ENCODE data around the gene INSYN2B. TPM values are rescaled to one million over a fixed set of nuclear protein-coding genes. Genes with fewer than 3 reads are reported as not detected.

Gene INSYN2B
- total and polyA plus RNA-seq, 2 experiments from 2014 or later, result not detected

DNA sequence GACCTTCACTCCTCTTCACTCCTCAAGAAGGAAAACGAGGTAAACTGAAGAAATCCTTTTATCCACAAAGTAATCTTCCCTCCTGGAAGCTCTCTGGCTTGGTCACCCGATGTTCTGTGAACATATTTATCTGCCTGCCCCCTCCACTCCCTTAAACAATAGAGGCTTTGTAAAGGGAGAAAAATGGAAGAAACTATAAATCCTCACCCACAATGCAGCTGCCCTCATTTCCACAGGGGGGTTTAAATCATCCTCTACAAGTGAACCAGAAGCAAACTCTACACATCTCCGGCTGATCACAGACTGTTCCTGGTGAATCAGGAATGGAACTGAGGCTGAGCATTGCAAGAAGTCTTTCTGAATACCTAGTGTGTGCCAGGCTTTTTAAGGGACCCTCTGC, 7.2 kb downstream of the INSYN2B start:
- Histone ChIP-seq H3K79me2 (replicated peaks; ENCODE audit: insufficient read depth) (no peaks in the 10 kb centered on the region), H4K20me1 (replicated peaks; ENCODE audit: insufficient read depth) (no peaks in the 10 kb centered on the region), H3K9me2 (ENCODE audit: insufficient read depth) (no peaks in the 10 kb centered on the region), H3K27me3 (ENCODE audit: insufficient read depth) (0 out of 2 replicates have a peak, but pooled peaks cover 5% of the 10 kb centered on the region), H3K4me3 (no peak overlapping the region), H3K4me2 (no peak overlapping the region), H2AFZ (no peak overlapping the region), H3K36me3 (ENCODE audit: insufficient read depth) (no peaks in the 10 kb centered on the region), H3K4me1 (ENCODE audit: insufficient read depth) (peaks cover 20% of the 10 kb centered on the region), H3K27ac (ENCODE audit: low read depth) (no peak overlapping the region), H3F3A (replicated peaks; ENCODE audit: low read depth) (no peaks in the 10 kb centered on the region)
- DNase-seq (ENCODE audit: low spot score) (no peak), ATAC-seq (no peak)
- TF ChIP-seq JUNB (IDR thresholded peaks at IDR 0.05; ENCODE audit: unreplicated experiment), result no peak
- TF ChIP-seq, protein P1, sequence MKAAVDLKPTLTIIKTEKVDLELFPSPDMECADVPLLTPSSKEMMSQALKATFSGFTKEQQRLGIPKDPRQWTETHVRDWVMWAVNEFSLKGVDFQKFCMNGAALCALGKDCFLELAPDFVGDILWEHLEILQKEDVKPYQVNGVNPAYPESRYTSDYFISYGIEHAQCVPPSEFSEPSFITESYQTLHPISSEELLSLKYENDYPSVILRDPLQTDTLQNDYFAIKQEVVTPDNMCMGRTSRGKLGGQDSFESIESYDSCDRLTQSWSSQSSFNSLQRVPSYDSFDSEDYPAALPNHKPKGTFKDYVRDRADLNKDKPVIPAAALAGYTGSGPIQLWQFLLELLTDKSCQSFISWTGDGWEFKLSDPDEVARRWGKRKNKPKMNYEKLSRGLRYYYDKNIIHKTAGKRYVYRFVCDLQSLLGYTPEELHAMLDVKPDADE (IDR thresholded peaks at IDR 0.05), result no peak
- no peak for TF ChIP-seq ZNF114 (CRISPR knock-in tag; IDR thresholded peaks at IDR 0.05)
- no peak for TF ChIP-seq CREB1 (CRISPR knock-in tag; IDR thresholded peaks at IDR 0.05; ENCODE audit: low read depth)
- TF ChIP-seq, protein P2, sequence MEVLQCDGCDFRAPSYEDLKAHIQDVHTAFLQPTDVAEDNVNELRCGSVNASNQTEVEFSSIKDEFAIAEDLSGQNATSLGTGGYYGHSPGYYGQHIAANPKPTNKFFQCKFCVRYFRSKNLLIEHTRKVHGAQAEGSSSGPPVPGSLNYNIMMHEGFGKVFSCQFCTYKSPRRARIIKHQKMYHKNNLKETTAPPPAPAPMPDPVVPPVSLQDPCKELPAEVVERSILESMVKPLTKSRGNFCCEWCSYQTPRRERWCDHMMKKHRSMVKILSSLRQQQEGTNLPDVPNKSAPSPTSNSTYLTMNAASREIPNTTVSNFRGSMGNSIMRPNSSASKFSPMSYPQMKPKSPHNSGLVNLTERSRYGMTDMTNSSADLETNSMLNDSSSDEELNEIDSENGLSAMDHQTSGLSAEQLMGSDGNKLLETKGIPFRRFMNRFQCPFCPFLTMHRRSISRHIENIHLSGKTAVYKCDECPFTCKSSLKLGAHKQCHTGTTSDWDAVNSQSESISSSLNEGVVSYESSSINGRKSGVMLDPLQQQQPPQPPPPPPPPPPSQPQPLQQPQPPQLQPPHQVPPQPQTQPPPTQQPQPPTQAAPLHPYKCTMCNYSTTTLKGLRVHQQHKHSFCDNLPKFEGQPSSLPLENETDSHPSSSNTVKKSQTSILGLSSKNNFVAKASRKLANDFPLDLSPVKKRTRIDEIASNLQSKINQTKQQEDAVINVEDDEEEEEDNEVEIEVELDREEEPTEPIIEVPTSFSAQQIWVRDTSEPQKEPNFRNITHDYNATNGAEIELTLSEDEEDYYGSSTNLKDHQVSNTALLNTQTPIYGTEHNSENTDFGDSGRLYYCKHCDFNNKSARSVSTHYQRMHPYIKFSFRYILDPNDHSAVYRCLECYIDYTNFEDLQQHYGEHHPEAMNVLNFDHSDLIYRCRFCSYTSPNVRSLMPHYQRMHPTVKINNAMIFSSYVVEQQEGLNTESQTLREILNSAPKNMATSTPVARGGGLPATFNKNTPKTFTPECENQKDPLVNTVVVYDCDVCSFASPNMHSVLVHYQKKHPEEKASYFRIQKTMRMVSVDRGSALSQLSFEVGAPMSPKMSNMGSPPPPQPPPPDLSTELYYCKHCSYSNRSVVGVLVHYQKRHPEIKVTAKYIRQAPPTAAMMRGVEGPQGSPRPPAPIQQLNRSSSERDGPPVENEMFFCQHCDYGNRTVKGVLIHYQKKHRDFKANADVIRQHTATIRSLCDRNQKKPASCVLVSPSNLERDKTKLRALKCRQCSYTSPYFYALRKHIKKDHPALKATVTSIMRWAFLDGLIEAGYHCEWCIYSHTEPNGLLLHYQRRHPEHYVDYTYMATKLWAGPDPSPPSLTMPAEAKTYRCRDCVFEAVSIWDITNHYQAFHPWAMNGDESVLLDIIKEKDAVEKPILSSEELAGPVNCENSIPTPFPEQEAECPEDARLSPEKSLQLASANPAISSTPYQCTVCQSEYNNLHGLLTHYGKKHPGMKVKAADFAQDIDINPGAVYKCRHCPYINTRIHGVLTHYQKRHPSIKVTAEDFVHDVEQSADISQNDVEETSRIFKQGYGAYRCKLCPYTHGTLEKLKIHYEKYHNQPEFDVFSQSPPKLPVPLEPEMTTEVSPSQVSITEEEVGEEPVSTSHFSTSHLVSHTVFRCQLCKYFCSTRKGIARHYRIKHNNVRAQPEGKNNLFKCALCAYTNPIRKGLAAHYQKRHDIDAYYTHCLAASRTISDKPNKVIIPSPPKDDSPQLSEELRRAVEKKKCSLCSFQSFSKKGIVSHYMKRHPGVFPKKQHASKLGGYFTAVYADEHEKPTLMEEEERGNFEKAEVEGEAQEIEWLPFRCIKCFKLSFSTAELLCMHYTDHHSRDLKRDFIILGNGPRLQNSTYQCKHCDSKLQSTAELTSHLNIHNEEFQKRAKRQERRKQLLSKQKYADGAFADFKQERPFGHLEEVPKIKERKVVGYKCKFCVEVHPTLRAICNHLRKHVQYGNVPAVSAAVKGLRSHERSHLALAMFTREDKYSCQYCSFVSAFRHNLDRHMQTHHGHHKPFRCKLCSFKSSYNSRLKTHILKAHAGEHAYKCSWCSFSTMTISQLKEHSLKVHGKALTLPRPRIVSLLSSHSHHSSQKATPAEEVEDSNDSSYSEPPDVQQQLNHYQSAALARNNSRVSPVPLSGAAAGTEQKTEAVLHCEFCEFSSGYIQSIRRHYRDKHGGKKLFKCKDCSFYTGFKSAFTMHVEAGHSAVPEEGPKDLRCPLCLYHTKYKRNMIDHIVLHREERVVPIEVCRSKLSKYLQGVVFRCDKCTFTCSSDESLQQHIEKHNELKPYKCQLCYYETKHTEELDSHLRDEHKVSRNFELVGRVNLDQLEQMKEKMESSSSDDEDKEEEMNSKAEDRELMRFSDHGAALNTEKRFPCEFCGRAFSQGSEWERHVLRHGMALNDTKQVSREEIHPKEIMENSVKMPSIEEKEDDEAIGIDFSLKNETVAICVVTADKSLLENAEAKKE (CRISPR knock-in tag; IDR thresholded peaks at IDR 0.05), result no peak
- TF ChIP-seq, protein P3, sequence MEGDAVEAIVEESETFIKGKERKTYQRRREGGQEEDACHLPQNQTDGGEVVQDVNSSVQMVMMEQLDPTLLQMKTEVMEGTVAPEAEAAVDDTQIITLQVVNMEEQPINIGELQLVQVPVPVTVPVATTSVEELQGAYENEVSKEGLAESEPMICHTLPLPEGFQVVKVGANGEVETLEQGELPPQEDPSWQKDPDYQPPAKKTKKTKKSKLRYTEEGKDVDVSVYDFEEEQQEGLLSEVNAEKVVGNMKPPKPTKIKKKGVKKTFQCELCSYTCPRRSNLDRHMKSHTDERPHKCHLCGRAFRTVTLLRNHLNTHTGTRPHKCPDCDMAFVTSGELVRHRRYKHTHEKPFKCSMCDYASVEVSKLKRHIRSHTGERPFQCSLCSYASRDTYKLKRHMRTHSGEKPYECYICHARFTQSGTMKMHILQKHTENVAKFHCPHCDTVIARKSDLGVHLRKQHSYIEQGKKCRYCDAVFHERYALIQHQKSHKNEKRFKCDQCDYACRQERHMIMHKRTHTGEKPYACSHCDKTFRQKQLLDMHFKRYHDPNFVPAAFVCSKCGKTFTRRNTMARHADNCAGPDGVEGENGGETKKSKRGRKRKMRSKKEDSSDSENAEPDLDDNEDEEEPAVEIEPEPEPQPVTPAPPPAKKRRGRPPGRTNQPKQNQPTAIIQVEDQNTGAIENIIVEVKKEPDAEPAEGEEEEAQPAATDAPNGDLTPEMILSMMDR (conservative IDR thresholded peaks at IDR 0.05; ENCODE audit: low read depth in 2 of 2), result no peak
- no peak for TF ChIP-seq EZH2phosphoT487 (IDR thresholded peaks at IDR 0.05; ENCODE audit: unreplicated experiment)
- TF ChIP-seq EZH2 (IDR thresholded peaks at IDR 0.05; ENCODE audit: low read depth, unreplicated experiment), result no peak
- no peak for TF ChIP-seq STAT1 (IDR thresholded peaks at IDR 0.05; ENCODE audit: unreplicated experiment)
- TF ChIP-seq POLR2AphosphoS5 (IDR thresholded peaks at IDR 0.05; ENCODE audit: low read depth), result no peak
- no peak for TF ChIP-seq ZNF331 (CRISPR knock-in tag; IDR thresholded peaks at IDR 0.05; ENCODE audit: low read depth)
- no peak for TF ChIP-seq NANOG (IDR thresholded peaks at IDR 0.05; ENCODE audit: borderline replicate concordance)
- H3K27ac Mint-ChIP-seq, result no peak overlapping the region
- no peaks in the 10 kb centered on the region for H3K9me3 Mint-ChIP-seq
- peaks cover 7% of the 10 kb centered on the region for H3K27me3 Mint-ChIP-seq (ENCODE audit: insufficient read depth, low read depth, poor library complexity)
- peaks cover 31% of the 10 kb centered on the region for H3K4me1 Mint-ChIP-seq
- H3K4me3 Mint-ChIP-seq, result no peak overlapping the region
- no peaks in the 10 kb centered on the region for H3K36me3 Mint-ChIP-seq (ENCODE audit: low read depth)
